Measurements from ENCODE around the gene WDR38. TPM values are rescaled to one million over a fixed set of nuclear protein-coding genes. Genes with fewer than 3 reads are reported as not detected.

The WDR38 gene
- total and polyA plus RNA-seq, 2 of the 13 experiments (the other 11 are each of a cell fraction or from before 2014, with no cell fraction given) = not detected

GRCh38 chr9:124861342-124862229, 8.3 kb downstream of the WDR38 start, which contains the start of the genes ARPC5L and RPL35 (continued):
- TF ChIP-seq PHF8 (CRISPR knock-in tag; IDR thresholded peaks at IDR 0.05) (peak; percentile 93), ZFP1 (CRISPR knock-in tag; IDR thresholded peaks at IDR 0.05) (no peak), FOSL2 (CRISPR knock-in tag; IDR thresholded peaks at IDR 0.05) (no peak), MXD1 (CRISPR knock-in tag; IDR thresholded peaks at IDR 0.05) (peak; percentile 86; the same call in 1 of the 2 replicates), ATRX (CRISPR knock-in tag; IDR thresholded peaks at IDR 0.05; ENCODE audit: borderline replicate concordance) (no peak), SUZ12 (IDR thresholded peaks at IDR 0.05; ENCODE audit: low read depth, low read length) (no peak), ZNF292 (CRISPR knock-in tag; IDR thresholded peaks at IDR 0.05; ENCODE audit: borderline replicate concordance, low read depth) (no peak), CREM (IDR thresholded peaks at IDR 0.05) (peak; percentile 38; the same call in 1 of the 2 replicates), CREM (CRISPR knock-in tag; IDR thresholded peaks at IDR 0.05) (no peak), ZFYVE20 (CRISPR knock-in tag; IDR thresholded peaks at IDR 0.05; ENCODE audit: borderline replicate concordance, low read depth) (no peak), ZC3H13 (CRISPR knock-in tag; IDR thresholded peaks at IDR 0.05) (peak; percentile 93), ZSCAN9 (CRISPR knock-in tag; IDR thresholded peaks at IDR 0.05; ENCODE audit: borderline replicate concordance) (peak; percentile 58; the same call in 1 of the 2 replicates), CSRNP2 (CRISPR knock-in tag; conservative IDR thresholded peaks at IDR 0.05; ENCODE audit: low read depth) (0 out of 2 replicates have a peak, but pooled peaks have one; percentile 75), MIER2 (CRISPR knock-in tag; IDR thresholded peaks at IDR 0.05) (no peak), ZFP41 (CRISPR knock-in tag; IDR thresholded peaks at IDR 0.05; ENCODE audit: borderline replicate concordance) (no peak; the same call in 1 of the 2 replicates), AKNA (CRISPR knock-in tag; IDR thresholded peaks at IDR 0.05; ENCODE audit: borderline replicate concordance) (0 out of 2 replicates have a peak, but pooled peaks have one; percentile 90), HOXA7 (CRISPR knock-in tag; IDR thresholded peaks at IDR 0.05) (no peak), TEAD2 (CRISPR knock-in tag; IDR thresholded peaks at IDR 0.05) (peak; percentile 41; the same call in 1 of the 2 replicates), HOXA3 (CRISPR knock-in tag; IDR thresholded peaks at IDR 0.05) (peak; percentile 74), NFKBIZ (CRISPR knock-in tag; IDR thresholded peaks at IDR 0.05) (peak; percentile 49; the same call in 1 of the 2 replicates), ZSCAN29 (CRISPR knock-in tag; conservative IDR thresholded peaks at IDR 0.05) (peak; percentile 60; the same call in 1 of the 2 replicates)
